Glomerular endothelial cell (primary cell): Measurements from ENCODE around the gene AFDN. TPM values are rescaled to one million over a fixed set of nuclear protein-coding genes. Genes with fewer than 3 reads are reported as not detected.
"Not testable (repeated sequence)": the region's sequence is repeated elsewhere in the genome, so short reads cannot be mapped to it uniquely, and the experiment has no call there.

Source experiments
- DNase-seq: peaks from one replicate; pipeline ENCODE4 v3.0.0-alpha.2; 2011; ENCODE audit warnings: low read depth, low spot score; ENCODE audit errors: extremely low read depth
- total RNA-seq: library from RNA; depleted of rRNA; stranded (reverse); fragments of >200 nt; gene quantifications from 2 replicates; pipeline ENCODE4 v1.2.3, GENCODE V29; 2015

AFDN gene
- total RNA-seq, 1 donor from 2014 or later: 114 TPM

DNA sequence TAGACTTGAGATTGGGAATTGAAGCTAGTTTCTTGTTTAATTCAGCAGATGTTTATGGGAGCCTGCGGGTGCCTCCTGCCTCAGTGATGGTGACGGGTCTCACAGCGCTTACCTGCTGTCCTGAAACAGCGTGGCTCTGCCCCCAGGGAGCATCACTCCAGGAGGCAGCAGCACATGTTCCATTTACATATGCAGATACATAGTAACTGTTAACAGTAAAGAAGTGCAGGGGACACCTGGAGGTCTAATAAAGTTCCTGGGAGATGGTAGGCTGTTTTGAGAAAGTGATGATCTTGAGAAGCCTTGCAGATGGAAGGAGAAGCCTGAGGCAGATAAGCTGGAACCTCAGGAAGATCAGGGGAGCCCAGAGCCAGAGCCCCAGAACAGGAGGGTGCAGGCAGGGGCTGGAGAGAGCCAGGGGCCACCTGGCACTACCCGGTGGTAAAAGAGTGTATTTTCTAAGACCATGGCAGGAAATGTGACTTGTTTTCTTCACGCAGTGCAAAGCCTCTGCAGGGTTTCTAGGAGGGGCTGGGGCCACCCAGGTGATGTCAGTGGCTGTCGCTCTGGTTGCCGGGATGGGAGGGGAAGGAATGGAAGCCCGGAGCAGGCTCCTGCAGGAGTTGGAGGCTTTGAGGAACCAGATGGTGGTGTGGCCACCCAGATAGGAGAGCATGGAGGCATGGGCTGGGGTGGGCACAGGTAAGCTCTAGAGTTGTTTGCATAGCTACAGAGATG is 146.6 kb downstream of the AFDN start:
- no peak for DNase-seq

DNA sequence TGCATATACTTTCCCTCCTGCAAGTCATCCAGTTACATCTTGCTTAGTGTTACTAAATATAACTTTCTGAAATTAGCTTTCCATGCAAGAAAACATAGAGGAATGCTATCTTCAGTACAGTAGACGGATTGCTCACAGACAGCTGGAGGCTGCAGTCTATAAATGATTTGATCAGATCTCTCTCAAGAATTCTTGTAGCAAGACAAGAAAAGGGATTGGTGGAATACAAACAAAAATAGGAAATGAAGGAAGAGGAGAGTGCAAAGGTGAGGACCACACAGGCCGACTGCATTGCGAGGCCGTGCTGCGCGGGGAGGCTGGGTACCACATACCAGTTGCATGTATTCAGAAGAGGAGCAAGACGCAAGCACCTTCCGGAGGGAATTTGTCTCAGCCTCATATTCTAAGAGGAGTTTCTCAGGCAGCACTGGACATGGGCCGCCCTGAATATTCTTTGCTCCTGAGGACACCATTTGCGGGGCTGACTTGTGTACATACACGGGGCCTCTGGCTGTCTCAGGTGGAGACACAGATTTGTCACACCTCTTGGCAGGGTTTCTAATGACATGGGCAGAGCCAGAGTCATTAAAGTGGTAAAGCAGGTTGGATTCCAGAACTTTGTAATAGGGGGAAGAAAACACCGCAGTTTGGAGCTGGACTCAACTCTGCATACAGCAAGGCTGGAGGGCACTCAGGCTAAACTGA is 148.1 kb downstream of the AFDN start:
- DNase-seq: no peak

- no peak for DNase-seq
Measured at GRCh38 chr6:167975458-167975857, 148.7 kb downstream of the AFDN start.

DNA sequence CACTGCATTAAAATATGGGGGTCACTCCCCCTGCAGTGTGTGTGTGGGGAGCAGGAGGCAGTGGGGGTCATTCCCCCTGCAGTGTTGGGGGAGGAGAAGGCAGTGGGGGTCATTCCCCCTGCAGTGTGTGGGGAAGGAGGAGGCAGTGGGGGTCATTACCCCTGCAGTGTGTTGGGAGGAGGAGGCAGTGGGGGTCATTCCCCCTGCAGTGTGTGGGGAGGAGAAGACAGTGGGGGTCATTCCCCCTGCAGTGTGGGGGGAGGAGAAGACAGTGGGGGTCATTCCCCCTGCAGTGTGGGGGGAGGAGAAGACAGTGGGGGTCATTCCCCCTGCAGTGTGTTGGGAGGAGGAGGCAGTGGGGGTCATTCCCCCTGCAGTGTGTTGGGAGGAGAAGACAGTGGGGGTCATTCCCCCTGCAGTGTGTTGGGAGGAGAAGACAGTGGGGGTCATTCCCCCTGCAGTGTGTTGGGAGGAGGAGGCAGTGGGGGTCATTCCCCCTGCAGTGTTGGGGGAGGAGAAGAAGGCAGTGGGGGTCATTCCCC is 149.5 kb downstream of the AFDN start:
- DNase-seq: not testable (repeated sequence)

DNA sequence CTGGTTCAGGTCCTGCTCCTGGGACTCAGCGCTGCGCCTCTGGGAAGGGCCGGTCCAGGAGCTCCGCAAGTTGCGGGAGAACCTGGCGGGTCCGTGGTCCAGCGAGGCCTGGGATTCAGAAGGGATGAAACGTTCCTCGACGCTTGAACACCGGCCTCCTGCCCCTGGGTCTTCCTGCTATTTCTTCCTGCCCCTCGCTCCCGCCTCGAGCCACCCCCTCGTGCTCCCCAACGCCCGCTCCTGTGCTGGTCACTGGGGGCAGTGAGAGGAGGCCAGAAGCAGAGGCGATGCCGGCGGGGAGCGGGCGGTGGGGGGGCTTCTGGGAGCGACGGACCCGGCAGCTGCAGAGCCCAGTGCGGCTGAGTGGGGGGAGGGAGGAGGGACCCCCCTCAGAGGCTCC is 150.0 kb downstream of the AFDN start:
- no peak for DNase-seq

- no peak for DNase-seq
Measured at GRCh38 chr6:167977717-167978467, 151.2 kb downstream of the AFDN start.

DNA sequence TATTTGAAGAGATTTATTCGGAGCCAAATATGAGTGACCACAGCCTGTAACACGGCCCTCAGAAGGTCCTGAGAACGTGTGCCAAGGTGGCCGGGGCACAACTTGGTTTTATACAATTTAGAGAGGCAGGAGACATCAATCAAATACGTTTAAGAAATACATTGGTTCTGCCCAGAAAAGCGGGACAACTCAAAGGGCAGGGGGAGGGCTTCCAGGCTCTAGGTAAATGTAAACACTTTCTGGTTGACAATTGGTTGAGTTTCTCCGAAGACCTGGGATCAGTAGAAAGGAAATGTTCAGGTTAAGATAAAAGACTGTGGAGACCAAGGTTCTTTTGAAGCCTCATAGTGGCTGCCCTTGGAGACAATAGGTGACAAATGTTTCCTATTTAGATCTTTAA is 151.9 kb downstream of the AFDN start:
- DNase-seq: no peak

DNA sequence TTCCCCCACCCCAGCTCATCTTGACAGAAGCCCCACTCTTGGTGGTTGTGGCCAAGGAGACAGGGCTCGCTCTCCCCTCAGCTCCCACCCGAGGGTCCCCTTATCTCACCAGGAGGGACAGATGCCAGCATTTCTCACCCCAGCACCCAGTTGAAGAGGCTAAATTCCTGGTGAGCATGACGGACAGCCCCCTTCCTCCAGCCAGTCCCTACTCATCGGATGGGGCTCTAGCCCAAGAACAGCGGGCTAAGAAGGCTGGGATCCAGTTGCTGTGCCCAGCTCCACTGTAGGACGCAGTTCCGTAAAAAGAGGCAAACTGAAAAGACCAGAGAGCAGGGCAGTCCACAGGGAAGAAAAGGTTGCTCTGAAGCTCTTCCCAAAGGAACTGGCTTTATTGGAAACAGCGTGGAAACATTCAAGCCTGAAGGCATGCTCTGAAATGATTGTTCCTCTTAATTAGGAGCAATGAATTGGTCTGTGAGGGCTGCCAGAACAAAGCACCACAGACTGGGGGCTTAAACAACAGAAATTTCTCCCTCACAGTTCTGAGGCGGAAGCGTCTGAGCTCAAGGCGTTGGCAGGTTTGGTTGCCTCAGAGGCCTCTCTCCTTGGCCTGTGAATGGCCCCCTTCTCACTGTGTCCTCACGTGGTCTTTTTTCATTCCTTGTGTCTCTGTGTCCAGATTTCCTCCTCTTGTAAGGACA is 152.9 kb downstream of the AFDN start:
- DNase-seq: no peak

GRCh38 chr6:167980911-167981580 is 154.3 kb downstream of the AFDN start:
- DNase-seq: no peak

GRCh38 chr6:167981916-167982462 is 155.3 kb downstream of the AFDN start:
- no peak for DNase-seq

- DNase-seq: no peak
Measured at GRCh38 chr6:167984144-167984719, 157.5 kb downstream of the AFDN start.

- DNase-seq: no peak
Measured at GRCh38 chr6:167984876-167985604, 158.3 kb downstream of the AFDN start.

GRCh38 chr6:167985911-167986595 is 159.3 kb downstream of the AFDN start:
- DNase-seq: no peak

DNA sequence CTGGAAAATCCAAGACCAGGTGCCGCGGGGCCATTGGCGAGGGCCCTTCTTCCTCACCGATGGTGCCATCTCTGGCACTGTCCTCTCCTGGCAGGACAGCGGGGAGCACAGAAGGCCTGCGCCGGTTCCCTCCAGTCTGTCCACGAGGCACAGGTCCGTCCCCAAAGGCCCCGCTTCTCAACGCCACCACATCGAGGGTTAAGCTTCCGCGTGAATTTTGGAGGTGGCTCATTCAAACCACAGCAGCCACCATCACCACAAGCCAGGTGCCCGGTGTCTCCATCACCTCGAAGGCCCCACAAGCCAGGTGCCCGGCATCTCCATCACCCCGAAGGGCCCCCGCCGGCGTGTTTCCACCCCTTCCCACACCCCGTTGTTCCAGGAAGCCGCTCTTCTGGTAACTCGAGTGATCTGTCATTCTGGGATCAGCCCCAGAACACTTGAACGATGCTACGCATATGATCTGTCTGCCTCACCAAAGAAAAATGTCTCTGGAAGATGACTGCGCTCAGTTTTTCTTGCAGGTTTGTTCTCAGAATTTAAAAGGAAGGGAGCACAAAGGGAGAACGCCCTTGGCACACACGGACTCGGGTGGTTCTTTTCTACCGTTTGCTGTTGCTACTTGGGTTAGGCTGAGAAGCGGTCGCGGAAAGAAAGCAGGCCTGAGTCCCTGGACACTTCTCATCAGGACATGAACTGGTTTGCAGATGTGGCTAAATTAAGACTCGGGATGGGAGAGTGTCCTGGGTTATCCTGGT is 160.9 kb downstream of the AFDN start:
- no peak for DNase-seq

DNA sequence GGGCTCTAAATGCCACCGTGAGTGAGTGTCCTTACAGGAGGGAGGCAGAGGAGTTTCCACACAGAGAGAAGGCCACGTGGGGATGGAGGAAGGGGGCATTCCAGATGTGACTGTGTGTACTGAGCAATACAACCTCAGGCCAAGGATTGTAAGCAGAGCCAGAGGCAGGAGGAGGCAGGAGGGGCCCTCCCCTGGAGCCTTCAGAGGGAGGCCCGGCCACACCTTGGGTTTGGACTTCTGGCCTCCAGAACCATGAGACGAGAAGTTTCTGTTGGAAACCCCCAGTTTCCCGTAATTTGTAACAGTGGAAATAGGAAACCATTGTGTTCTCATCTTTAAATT is 161.4 kb downstream of the AFDN start:
- no peak for DNase-seq

DNA sequence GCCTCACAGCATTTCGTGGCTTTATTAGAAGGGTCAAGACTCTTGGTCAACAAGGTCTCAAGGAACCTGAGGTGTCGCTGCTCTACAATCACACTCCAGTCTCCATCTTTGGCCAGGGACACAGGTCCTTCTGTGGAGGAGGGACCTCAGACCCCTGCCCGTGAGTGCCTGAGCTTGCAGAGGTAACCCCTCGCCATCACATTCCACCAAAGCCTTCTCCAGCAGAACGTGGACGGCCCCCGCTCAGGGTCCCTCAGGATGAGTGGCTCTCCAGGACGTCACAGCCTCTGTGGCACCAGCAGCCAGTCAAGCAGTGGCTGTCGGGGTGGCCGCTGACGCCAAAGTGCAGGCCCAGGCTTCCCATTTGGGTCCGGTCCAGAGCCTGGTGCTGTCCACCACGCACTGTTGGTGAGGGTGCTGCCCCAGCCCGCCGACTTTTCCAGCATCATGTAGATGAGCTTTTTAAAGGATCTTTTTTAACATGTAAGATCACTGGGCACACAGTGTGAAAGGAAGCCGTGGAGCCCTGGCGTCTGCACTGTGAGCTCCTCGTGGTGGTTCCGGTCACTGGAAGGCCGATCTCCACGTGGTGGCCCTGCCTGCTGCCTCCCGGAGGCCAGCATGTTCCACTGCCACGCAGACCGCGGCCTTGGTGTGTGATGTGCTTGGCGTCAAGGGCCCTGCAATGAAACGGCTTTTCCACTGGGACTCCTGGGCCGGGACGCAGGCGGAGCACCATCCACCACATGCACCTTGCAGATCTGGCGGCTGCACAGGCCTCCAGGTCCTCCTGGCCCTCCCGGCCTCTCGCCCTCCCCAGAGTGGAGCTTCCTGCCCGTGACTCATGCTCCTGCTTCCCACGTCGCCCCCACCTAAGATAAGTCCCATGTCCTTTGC is 162.5 kb downstream of the AFDN start:
- DNase-seq: no peak
